SJCRH30 (cell line): ENCODE data around the gene HORMAD2. TPM values are rescaled to one million over a fixed set of nuclear protein-coding genes. Genes with fewer than 3 reads are reported as not detected.
"Not testable (repeated sequence)": the region's sequence is repeated elsewhere in the genome, so short reads cannot be mapped to it uniquely, and the experiment has no call there.

Experiments used
- DNase-seq, 2 experiments: peaks; one replicate each; pipeline ENCODE4 v3.0.0-alpha.2; 2015 to 2020
- H3K27ac ChIP-seq: fragments of 250-450 bp; sonication (Bioruptor Pico); 2 replicates; pipeline ENCODE4 v1.5.1; 2020; ENCODE audit warnings: mild to moderate bottlenecking, moderate library complexity
- H3K27me3 ChIP-seq: fragments of 250-450 bp; sonication (Bioruptor Pico); 2 replicates; pipeline ENCODE4 v1.5.1; 2020; ENCODE audit warnings: mild to moderate bottlenecking, moderate library complexity
- H3K36me3 ChIP-seq: fragments of 250-450 bp; sonication (Bioruptor Pico); 2 replicates; pipeline ENCODE4 v1.5.1; 2020; ENCODE audit warnings: mild to moderate bottlenecking, moderate library complexity
- H3K4me1 ChIP-seq: fragments of 250-450 bp; sonication (Bioruptor Pico); 2 replicates; pipeline ENCODE4 v1.5.1; 2020; ENCODE audit warnings: mild to moderate bottlenecking, moderate library complexity
- H3K4me3 ChIP-seq: fragments of 250-450 bp; sonication (Bioruptor Pico); 2 replicates; pipeline ENCODE4 v1.5.1; 2020; ENCODE audit warnings: mild to moderate bottlenecking, moderate library complexity
- H3K9me3 ChIP-seq: fragments of 250-450 bp; sonication (Bioruptor Pico); replicated peaks from 2 replicates; pipeline ENCODE4 v1.5.1; 2020; ENCODE audit warnings: mild to moderate bottlenecking, moderate library complexity
- total RNA-seq: library from RNA; depleted of rRNA; stranded (reverse); fragments of >200 nt; shearing (Covaris generic); gene quantifications from 2 replicates; pipeline ENCODE4 v1.2.3, GENCODE V29; 2014

Gene HORMAD2
- total RNA-seq, 1 experiment from 2014 or later: not detected

GRCh38 chr22:30192427-30192826 lies 112.2 kb downstream of the HORMAD2 start:
- peaks cover 34% of the 10 kb centered on the region for H3K4me1 ChIP-seq
- peaks cover 3% of the 10 kb centered on the region for H3K9me3 ChIP-seq
- H3K4me3 ChIP-seq: no peak overlapping the region
- DNase-seq: no peak
- no peak overlapping the region for H3K27ac ChIP-seq
- no peaks in the 10 kb centered on the region for H3K27me3 ChIP-seq
- H3K36me3 ChIP-seq: no peaks in the 10 kb centered on the region

- H3K27ac ChIP-seq: no peak overlapping the region
- no peaks in the 10 kb centered on the region for H3K36me3 ChIP-seq
- H3K4me3 ChIP-seq: no peak overlapping the region
- peaks cover 34% of the 10 kb centered on the region for H3K4me1 ChIP-seq
- H3K9me3 ChIP-seq: peaks cover 3% of the 10 kb centered on the region
- H3K27me3 ChIP-seq: no peaks in the 10 kb centered on the region
- DNase-seq: no peak
Observed at GRCh38 chr22:30193031-30193775, 112.9 kb downstream of the HORMAD2 start.

- H3K4me1 ChIP-seq: peaks cover 30% of the 10 kb centered on the region
- H3K27ac ChIP-seq: peak overlapping the region; percentile 66
- DNase-seq: no peak
- H3K4me3 ChIP-seq: peak overlapping the region; percentile 3
- H3K9me3 ChIP-seq: peaks cover 3% of the 10 kb centered on the region
- no peaks in the 10 kb centered on the region for H3K36me3 ChIP-seq
- no peaks in the 10 kb centered on the region for H3K27me3 ChIP-seq
Observed at GRCh38 chr22:30195245-30196140, 115.2 kb downstream of the HORMAD2 start.

- peak; percentile 89 to 93 for DNase-seq
- Histone ChIP-seq H3K27me3 (no peaks in the 10 kb centered on the region), H3K9me3 (no peaks in the 10 kb centered on the region; the same call in 1 of the 2 replicates), H3K4me3 (no peak overlapping the region), H3K4me1 (peaks cover 21% of the 10 kb centered on the region), H3K36me3 (no peaks in the 10 kb centered on the region), H3K27ac (peak overlapping the region; percentile 66)
Observed at GRCh38 chr22:30196141-30196879, 116.0 kb downstream of the HORMAD2 start.

- Histone ChIP-seq H3K4me1 (peaks cover 18% of the 10 kb centered on the region), H3K36me3 (no peaks in the 10 kb centered on the region), H3K27ac (peak overlapping the region; percentile 66), H3K9me3 (no peaks in the 10 kb centered on the region; the same call in 1 of the 2 replicates), H3K4me3 (no peak overlapping the region), H3K27me3 (no peaks in the 10 kb centered on the region)
- DNase-seq: no peak
Observed at GRCh38 chr22:30196880-30197336, 116.6 kb downstream of the HORMAD2 start.

- Histone ChIP-seq H3K36me3 (no peaks in the 10 kb centered on the region), H3K27me3 (no peaks in the 10 kb centered on the region), H3K27ac (peak overlapping the region; percentile 66), H3K4me3 (no peak overlapping the region), H3K4me1 (peaks cover 18% of the 10 kb centered on the region), H3K9me3 (no peaks in the 10 kb centered on the region; the same call in 1 of the 2 replicates)
- no peak for DNase-seq
Observed at GRCh38 chr22:30197389-30197788, 117.1 kb downstream of the HORMAD2 start.

GRCh38 chr22:30198152-30198825 lies 118.0 kb downstream of the HORMAD2 start:
- Histone ChIP-seq H3K4me3 (no peak overlapping the region), H3K4me1 (peaks cover 18% of the 10 kb centered on the region), H3K9me3 (no peaks in the 10 kb centered on the region; the same call in 1 of the 2 replicates), H3K36me3 (no peaks in the 10 kb centered on the region), H3K27ac (no peak overlapping the region), H3K27me3 (no peaks in the 10 kb centered on the region)
- no peak for DNase-seq

- no peak for DNase-seq
- H3K4me1 ChIP-seq: peaks cover 19% of the 10 kb centered on the region
- no peaks in the 10 kb centered on the region for H3K36me3 ChIP-seq
- no peak overlapping the region for H3K27ac ChIP-seq
- H3K27me3 ChIP-seq: no peaks in the 10 kb centered on the region
- H3K9me3 ChIP-seq: no peaks in the 10 kb centered on the region; the same call in 1 of the 2 replicates
- H3K4me3 ChIP-seq: no peak overlapping the region
Observed at GRCh38 chr22:30198921-30199320, 118.7 kb downstream of the HORMAD2 start.

- not testable (repeated sequence) for H3K9me3 ChIP-seq
Observed at GRCh38 chr22:30200905-30201304, 120.6 kb downstream of the HORMAD2 start.

GRCh38 chr22:30201945-30202344 lies 121.7 kb downstream of the HORMAD2 start:
- Histone ChIP-seq H3K36me3 (no peaks in the 10 kb centered on the region), H3K9me3 (no peaks in the 10 kb centered on the region; the same call in 1 of the 2 replicates), H3K27me3 (no peaks in the 10 kb centered on the region), H3K4me3 (no peak overlapping the region), H3K4me1 (peaks cover 31% of the 10 kb centered on the region), H3K27ac (no peak overlapping the region)
- DNase-seq: no peak

More at GRCh38 chr22:30200905-30201304, 120.6 kb downstream of the HORMAD2 start:
- not testable (repeated sequence) for DNase-seq, H3K27ac ChIP-seq, H3K27me3 ChIP-seq, H3K4me3 ChIP-seq, H3K36me3 ChIP-seq
- H3K4me1 ChIP-seq: peaks cover 27% of the 10 kb centered on the region

- Histone ChIP-seq H3K4me1 (peaks cover 30% of the 10 kb centered on the region), H3K36me3 (no peaks in the 10 kb centered on the region), H3K9me3 (no peaks in the 10 kb centered on the region; the same call in 1 of the 2 replicates), H3K4me3 (no peak overlapping the region), H3K27me3 (no peaks in the 10 kb centered on the region), H3K27ac (no peak overlapping the region)
- no peak for DNase-seq
Observed at GRCh38 chr22:30202531-30203006, 122.3 kb downstream of the HORMAD2 start.

- no peak for DNase-seq
- peaks cover 45% of the 10 kb centered on the region for H3K4me1 ChIP-seq
Observed at GRCh38 chr22:30204015-30204741, 123.9 kb downstream of the HORMAD2 start.

GRCh38 chr22:30204742-30205111 lies 124.5 kb downstream of the HORMAD2 start:
- Histone ChIP-seq H3K36me3 (no peaks in the 10 kb centered on the region), H3K27ac (peak overlapping the region; percentile 81), H3K4me3 (no peak overlapping the region; the same call in 1 of the 2 replicates)

More at GRCh38 chr22:30204015-30204741, 123.9 kb downstream of the HORMAD2 start:
- H3K27ac ChIP-seq: peak overlapping the region; percentile 81
- no peaks in the 10 kb centered on the region for H3K36me3 ChIP-seq
- H3K9me3 ChIP-seq: no peaks in the 10 kb centered on the region
- H3K4me3 ChIP-seq: no peak overlapping the region
- H3K27me3 ChIP-seq: no peaks in the 10 kb centered on the region

More at GRCh38 chr22:30204742-30205111, 124.5 kb downstream of the HORMAD2 start:
- Histone ChIP-seq H3K9me3 (no peaks in the 10 kb centered on the region), H3K27me3 (no peaks in the 10 kb centered on the region), H3K4me1 (peaks cover 51% of the 10 kb centered on the region)
- peak; percentile 71 to 81 for DNase-seq
